HCT116 (cell line): ENCODE data around the gene ZNF783. TPM values are rescaled to one million over a fixed set of nuclear protein-coding genes. Genes with fewer than 3 reads are reported as not detected.

ENCODE experiments used
- ATAC-seq: fragments of 200-7000 bp; cut with Tn5 transposase; 2 replicates; pipeline ENCODE4 v1.9.1; 2020; ENCODE audit warnings: mild to moderate bottlenecking, moderate library complexity
- BruUV-seq: library from RNA; stranded (reverse); fragments of 400-500 nt; replicated peaks from 2 replicates; lab custom pipeline; 2021; lab: Mats Ljungman, UMichigan
- CTCF ChIA-PET: fragments of 300-600 bp; sonication (Branson Sonifier 250); formaldehyde crosslinking; loops from one replicate; lab custom pipeline; 2021; ENCODE audit warnings: antibody characterized with exemption; lab: Charles Lee
- POLR2A ChIA-PET: fragments of 300-600, 350-600 bp; sonication (Branson Sonifier 250); formaldehyde crosslinking; loops from one replicate; lab custom pipeline; 2021; ENCODE audit warnings: antibody characterized with exemption; lab: Charles Lee
- RAD21 ChIA-PET, 2 experiments: fragments of 300-600 bp; sonication (Branson Sonifier 250); formaldehyde crosslinking; loops; one replicate each; lab custom pipeline; 2023; ENCODE audit warnings: low total read pairs in 2 of 2; ENCODE audit not compliant: uncharacterized antibody in 2 of 2, unreplicated experiment in 2 of 2, low non-redundant PET in 1 of 2; lab: Charles Lee
- DNase-seq: peaks from one replicate; pipeline ENCODE4 v3.0.0-alpha.2; 2010; ENCODE audit warnings: low read depth, low spot score
- H2AFZ ChIP-seq: fragments of 200-600 bp; shearing (Covaris generic), sonication (generic); 2 replicates; pipeline ENCODE4 v1.6.1; 2017; ENCODE audit warnings: low read depth, mixed run types, mixed read lengths, antibody characterized with exemption, low read length; ENCODE audit not compliant: poor library complexity, severe bottlenecking
- H3K27ac ChIP-seq: 2 replicates; pipeline ENCODE4 v1.5.1; 2012; ENCODE audit warnings: low read depth, low read length
- H3K27me3 ChIP-seq: fragments of 200-600 bp; sonication (generic); 2 replicates; pipeline ENCODE4 v1.6.1; 2016; ENCODE audit warnings: mixed run types, low read length, mixed read lengths; ENCODE audit not compliant: insufficient read depth
- H3K36me3 ChIP-seq, 2 experiments: fragments of 200-500 bp in 1 of 2; fragments of 200-600 bp in 1 of 2; sonication (Bioruptor generic) in 1 of 2; sonication (generic) in 1 of 2; 2 replicates each; pipeline versions ENCODE4 v1.5.1 to v1.6.1; 2014 to 2016; ENCODE audit warnings: low read length in 2 of 2, inconsistent platforms in 1 of 2, mixed read lengths in 1 of 2, mixed run types in 1 of 2; ENCODE audit not compliant: insufficient read depth in 2 of 2, control insufficient read depth in 1 of 2
- H3K4me1 ChIP-seq, 2 experiments: fragments of 200-600 bp in 1 of 2; sonication (generic) in 1 of 2; 2 replicates each; pipeline versions ENCODE4 v1.5.1 to v1.6.1; 2012 to 2017; ENCODE audit warnings: low read length in 2 of 2, inconsistent platforms in 1 of 2, mild to moderate bottlenecking in 1 of 2, mixed read lengths in 1 of 2, mixed run types in 1 of 2, moderate library complexity in 1 of 2; ENCODE audit not compliant: insufficient read depth in 2 of 2, control insufficient read depth in 1 of 2
- H3K4me2 ChIP-seq: fragments of 200-600 bp; sonication (generic); 2 replicates; pipeline ENCODE4 v1.6.1; 2017; ENCODE audit warnings: mixed run types, low read length, mixed read lengths
- H3K4me3 ChIP-seq, 2 experiments: fragments of 200-600 bp in 1 of 2; sonication (generic) in 1 of 2; replicated peaks in 1 of 2; 2 replicates each; pipeline ENCODE4 v1.5.1; 2011 to 2016; ENCODE audit warnings: low read length in 2 of 2, control low read depth in 1 of 2, low read depth in 1 of 2, mild to moderate bottlenecking in 1 of 2, mixed read lengths in 1 of 2, mixed run types in 1 of 2
- H3K79me2 ChIP-seq: fragments of 200-600 bp; sonication (generic); 2 replicates; pipeline ENCODE4 v1.6.1; 2017; ENCODE audit warnings: mild to moderate bottlenecking, mixed run types, low read length, moderate library complexity, mixed read lengths; ENCODE audit not compliant: insufficient read depth
- H3K9ac ChIP-seq: fragments of 200-600 bp; sonication (generic); 2 replicates; pipeline ENCODE4 v1.6.1; 2016; ENCODE audit warnings: low read length, mixed read lengths
- H3K9me2 ChIP-seq: fragments of 200-600 bp; sonication (generic), shearing (Covaris generic); 2 replicates; pipeline ENCODE4 v1.6.1; 2017; ENCODE audit warnings: mixed run types, mild to moderate bottlenecking, moderate library complexity; ENCODE audit not compliant: insufficient read depth
- H3K9me3 ChIP-seq, 2 experiments: fragments of 200-500 bp in 1 of 2; fragments of 200-600 bp in 1 of 2; sonication (Bioruptor generic) in 1 of 2; sonication (generic) in 1 of 2; 2 replicates each; pipeline ENCODE4 v1.6.1; 2014 to 2017; ENCODE audit warnings: low read length in 2 of 2, mixed read lengths in 2 of 2, inconsistent platforms in 1 of 2, low read depth in 1 of 2, mild to moderate bottlenecking in 1 of 2, mixed run types in 1 of 2, moderate library complexity in 1 of 2; ENCODE audit not compliant: control insufficient read depth in 1 of 2, insufficient read depth in 1 of 2
- H4K20me1 ChIP-seq: fragments of 200-600 bp; sonication (generic), shearing (Covaris generic); 2 replicates; pipeline ENCODE4 v1.6.1; 2017; ENCODE audit warnings: mixed run types, mild to moderate bottlenecking, moderate library complexity; ENCODE audit not compliant: insufficient read depth
- CBX3 ChIP-seq: IDR thresholded peaks from 2 replicates; pipeline ENCODE4 v1.6.1; 2012; ENCODE audit warnings: low read depth
- CEBPB ChIP-seq: IDR thresholded peaks from 2 replicates; pipeline ENCODE4 v1.6.1; 2012; ENCODE audit warnings: low read depth
- ELF1 ChIP-seq: IDR thresholded peaks from 2 replicates; pipeline ENCODE4 v1.6.1; 2012; ENCODE audit warnings: low read depth, borderline replicate concordance
- EZH2 ChIP-seq: fragments of 200-600 bp; sonication (generic); IDR thresholded peaks from 2 replicates; pipeline ENCODE4 v1.6.1; 2017; ENCODE audit warnings: antibody characterized with exemption, mixed run types
- EZH2phosphoT487 ChIP-seq: fragments of 200-600 bp; IDR thresholded peaks from 2 replicates; pipeline ENCODE4 v1.6.1; 2018; ENCODE audit warnings: antibody characterized with exemption, borderline replicate concordance
- JUND ChIP-seq: IDR thresholded peaks from 2 replicates; pipeline ENCODE4 v1.6.1; 2012
- POLR2A ChIP-seq: IDR thresholded peaks from 2 replicates; pipeline ENCODE4 v1.7.0; 2011; ENCODE audit warnings: borderline replicate concordance; ENCODE audit not compliant: insufficient read depth, insufficient read length; ENCODE audit errors: extremely low read depth
- POLR2AphosphoS5 ChIP-seq: IDR thresholded peaks from 2 replicates; pipeline ENCODE4 v1.6.1; 2011; ENCODE audit warnings: mild to moderate bottlenecking, low read depth, low read length, moderate library complexity
- RAD21 ChIP-seq: IDR thresholded peaks from 2 replicates; pipeline ENCODE4 v1.6.1; 2012; ENCODE audit warnings: low read depth, mild to moderate bottlenecking
- SIN3A ChIP-seq: IDR thresholded peaks from 2 replicates; pipeline ENCODE4 v1.6.1; 2012; ENCODE audit warnings: low read depth
- SP1 ChIP-seq: IDR thresholded peaks from 2 replicates; pipeline ENCODE4 v1.6.1; 2012; ENCODE audit warnings: low read depth
- SRF ChIP-seq: IDR thresholded peaks from 2 replicates; pipeline ENCODE4 v1.6.1; 2012; ENCODE audit warnings: low read depth
- TCF7L2 ChIP-seq: IDR thresholded peaks from 2 replicates; pipeline ENCODE4 v1.7.0; 2011; ENCODE audit warnings: borderline replicate concordance, inconsistent platforms; ENCODE audit not compliant: insufficient read depth, insufficient read length; ENCODE audit errors: extremely low read depth
- YY1 ChIP-seq: IDR thresholded peaks from 2 replicates; pipeline ENCODE4 v1.6.1; 2011; ENCODE audit warnings: low read length, low read depth, moderate library complexity, mild to moderate bottlenecking; ENCODE audit not compliant: insufficient replicate concordance; ENCODE audit errors: extremely low read depth
- ZFX ChIP-seq: fragments of 450-650 bp; IDR thresholded peaks from 2 replicates; pipeline ENCODE4 v1.6.1; 2017
- intact Hi-C: fragments of 100-400 bp; cut with micrococcal nuclease; formaldehyde crosslinking; loops from 2 replicates; pipeline ENCODE4 v1.10.0; 2022
- total RNA-seq: library from RNA; stranded (reverse); gene quantifications from one replicate; pipeline ENCODE4 v1.2.1, GENCODE V29; 2021; ENCODE audit not compliant: unreplicated experiment
- TF ChIP-seq, protein P1 (sequence below): IDR thresholded peaks from 2 replicates; pipeline ENCODE4 v1.6.1; 2012; ENCODE audit warnings: low read depth
- TF ChIP-seq, protein P2 (sequence below), 3 experiments: fragments of 200-600 bp in 1 of 3; sonication (generic) in 1 of 3; IDR thresholded peaks in 2 of 3; conservative IDR thresholded peaks in 1 of 3; 2 replicates each; pipeline ENCODE4 v1.5.1; 2012 to 2017; ENCODE audit warnings: low read depth in 2 of 3, low read length in 2 of 3, antibody characterized with exemption in 1 of 3, borderline replicate concordance in 1 of 3, control low read depth in 1 of 3, mild to moderate bottlenecking in 1 of 3, mixed read lengths in 1 of 3, mixed run types in 1 of 3, moderate library complexity in 1 of 3; ENCODE audit not compliant: insufficient read depth in 1 of 3

ZNF783 gene
- total RNA-seq, 1 experiment from 2014 or later, result 12.5 TPM

DNA sequence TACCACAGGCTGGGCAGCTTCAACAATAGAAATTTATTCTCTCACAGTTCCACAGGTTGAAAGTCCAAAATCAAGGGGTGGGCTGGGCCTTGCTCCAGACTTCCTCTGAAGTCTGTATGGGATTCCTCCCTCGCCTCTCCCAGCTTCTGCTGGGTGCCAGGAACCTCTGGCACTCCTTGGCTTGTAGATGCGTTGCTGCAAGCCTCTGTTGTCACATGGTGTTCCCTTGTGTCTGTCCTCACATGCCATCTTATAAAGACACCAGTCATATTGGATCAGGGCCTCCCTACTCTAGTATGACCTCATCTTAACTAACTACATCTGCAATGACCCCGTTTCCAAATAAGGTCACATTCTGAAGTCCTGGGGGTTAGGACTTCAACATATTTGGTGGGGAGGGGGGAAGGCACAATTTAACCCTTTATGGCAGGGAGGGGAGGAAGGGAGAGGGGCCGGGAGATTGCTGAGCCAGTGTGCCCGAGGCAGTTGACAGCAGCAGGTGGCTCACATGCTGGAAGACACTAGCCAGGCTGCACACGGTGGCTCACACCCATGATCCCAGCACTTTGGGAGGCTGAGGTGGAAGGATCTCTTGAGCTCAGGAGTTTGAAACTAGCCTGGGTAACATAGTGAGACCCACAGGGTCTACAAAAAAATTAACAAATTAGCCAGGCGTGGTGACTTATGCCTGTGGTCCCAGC lies 47.8 kb upstream of the ZNF783 start (continued):
- TF ChIP-seq, protein P1, sequence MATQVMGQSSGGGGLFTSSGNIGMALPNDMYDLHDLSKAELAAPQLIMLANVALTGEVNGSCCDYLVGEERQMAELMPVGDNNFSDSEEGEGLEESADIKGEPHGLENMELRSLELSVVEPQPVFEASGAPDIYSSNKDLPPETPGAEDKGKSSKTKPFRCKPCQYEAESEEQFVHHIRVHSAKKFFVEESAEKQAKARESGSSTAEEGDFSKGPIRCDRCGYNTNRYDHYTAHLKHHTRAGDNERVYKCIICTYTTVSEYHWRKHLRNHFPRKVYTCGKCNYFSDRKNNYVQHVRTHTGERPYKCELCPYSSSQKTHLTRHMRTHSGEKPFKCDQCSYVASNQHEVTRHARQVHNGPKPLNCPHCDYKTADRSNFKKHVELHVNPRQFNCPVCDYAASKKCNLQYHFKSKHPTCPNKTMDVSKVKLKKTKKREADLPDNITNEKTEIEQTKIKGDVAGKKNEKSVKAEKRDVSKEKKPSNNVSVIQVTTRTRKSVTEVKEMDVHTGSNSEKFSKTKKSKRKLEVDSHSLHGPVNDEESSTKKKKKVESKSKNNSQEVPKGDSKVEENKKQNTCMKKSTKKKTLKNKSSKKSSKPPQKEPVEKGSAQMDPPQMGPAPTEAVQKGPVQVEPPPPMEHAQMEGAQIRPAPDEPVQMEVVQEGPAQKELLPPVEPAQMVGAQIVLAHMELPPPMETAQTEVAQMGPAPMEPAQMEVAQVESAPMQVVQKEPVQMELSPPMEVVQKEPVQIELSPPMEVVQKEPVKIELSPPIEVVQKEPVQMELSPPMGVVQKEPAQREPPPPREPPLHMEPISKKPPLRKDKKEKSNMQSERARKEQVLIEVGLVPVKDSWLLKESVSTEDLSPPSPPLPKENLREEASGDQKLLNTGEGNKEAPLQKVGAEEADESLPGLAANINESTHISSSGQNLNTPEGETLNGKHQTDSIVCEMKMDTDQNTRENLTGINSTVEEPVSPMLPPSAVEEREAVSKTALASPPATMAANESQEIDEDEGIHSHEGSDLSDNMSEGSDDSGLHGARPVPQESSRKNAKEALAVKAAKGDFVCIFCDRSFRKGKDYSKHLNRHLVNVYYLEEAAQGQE, result no peak
- TF ChIP-seq CEBPB (no peak), SRF (no peak), TCF7L2 (no peak)

DNA sequence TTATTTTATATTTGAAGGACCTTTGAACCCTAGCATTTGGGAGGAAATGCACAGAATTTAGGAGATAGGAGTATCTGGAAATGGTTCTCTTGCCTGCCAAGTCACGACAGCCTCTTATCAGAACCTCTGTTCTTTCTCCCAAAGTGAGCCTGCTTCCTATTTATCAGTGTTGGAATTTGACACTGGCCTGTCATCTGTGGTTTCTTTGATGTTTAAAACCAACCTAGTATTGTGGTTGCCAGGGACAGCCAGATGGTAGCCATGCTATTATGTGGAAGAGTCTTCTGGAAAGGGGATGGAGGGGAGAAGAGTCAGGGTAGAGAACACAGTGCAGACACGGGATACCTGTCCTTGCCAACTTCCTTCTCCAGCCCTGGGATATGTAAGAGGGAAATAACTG lies 45.6 kb upstream of the ZNF783 start:
- H3K27ac ChIP-seq, result no peak overlapping the region
- no peaks in the 10 kb centered on the region for H3K4me1 ChIP-seq
- no peak overlapping the region for H3K4me2 ChIP-seq
- no peaks in the 10 kb centered on the region for H3K27me3 ChIP-seq
- ChIA-PET RAD21 (no interaction called here), CTCF (no interaction called here), POLR2A (no interaction called here)
- DNase-seq (no peak), ATAC-seq (no peak)
- no peak overlapping the region for H3K4me3 ChIP-seq
- H3K9me2 ChIP-seq, result no peaks in the 10 kb centered on the region
- H3K79me2 ChIP-seq, result no peaks in the 10 kb centered on the region; the same call in 1 of the 2 replicates
- intact Hi-C loops, result no loop called here
- no peaks in the 10 kb centered on the region for H4K20me1 ChIP-seq
- H3K9me3 ChIP-seq, result no peaks in the 10 kb centered on the region
- H2AFZ ChIP-seq, result no peak overlapping the region
- peaks cover 43 to 47% of the 10 kb centered on the region in 2 experiments for H3K36me3 ChIP-seq
- no TSS peak for BruUV-seq
- H3K9ac ChIP-seq, result no peak overlapping the region
- TF ChIP-seq EZH2phosphoT487 (no peak), ELF1 (no peak), POLR2AphosphoS5 (no peak), CBX3 (no peak), SP1 (no peak), RAD21 (no peak), POLR2A (no peak), JUND (no peak), ZFX (no peak), EZH2 (no peak), SIN3A (no peak), YY1 (no peak)
- TF ChIP-seq, protein P1, result no peak
- TF ChIP-seq, protein P2, sequence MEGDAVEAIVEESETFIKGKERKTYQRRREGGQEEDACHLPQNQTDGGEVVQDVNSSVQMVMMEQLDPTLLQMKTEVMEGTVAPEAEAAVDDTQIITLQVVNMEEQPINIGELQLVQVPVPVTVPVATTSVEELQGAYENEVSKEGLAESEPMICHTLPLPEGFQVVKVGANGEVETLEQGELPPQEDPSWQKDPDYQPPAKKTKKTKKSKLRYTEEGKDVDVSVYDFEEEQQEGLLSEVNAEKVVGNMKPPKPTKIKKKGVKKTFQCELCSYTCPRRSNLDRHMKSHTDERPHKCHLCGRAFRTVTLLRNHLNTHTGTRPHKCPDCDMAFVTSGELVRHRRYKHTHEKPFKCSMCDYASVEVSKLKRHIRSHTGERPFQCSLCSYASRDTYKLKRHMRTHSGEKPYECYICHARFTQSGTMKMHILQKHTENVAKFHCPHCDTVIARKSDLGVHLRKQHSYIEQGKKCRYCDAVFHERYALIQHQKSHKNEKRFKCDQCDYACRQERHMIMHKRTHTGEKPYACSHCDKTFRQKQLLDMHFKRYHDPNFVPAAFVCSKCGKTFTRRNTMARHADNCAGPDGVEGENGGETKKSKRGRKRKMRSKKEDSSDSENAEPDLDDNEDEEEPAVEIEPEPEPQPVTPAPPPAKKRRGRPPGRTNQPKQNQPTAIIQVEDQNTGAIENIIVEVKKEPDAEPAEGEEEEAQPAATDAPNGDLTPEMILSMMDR (IDR thresholded peaks at IDR 0.05 in 2 of 3, conservative IDR thresholded peaks at IDR 0.05 in 1 of 3; ENCODE audit: borderline replicate concordance in 1 of 3, insufficient read depth in 1 of 3, low read depth in 2 of 3, low read length in 2 of 3), result no peak
